ENCODE results near the gene MKI67. TPM values are rescaled to one million over a fixed set of nuclear protein-coding genes. Genes with fewer than 3 reads are reported as not detected.

Gene MKI67
- total RNA-seq, 1 experiment from 2014 or later, result 151 TPM

DNA sequence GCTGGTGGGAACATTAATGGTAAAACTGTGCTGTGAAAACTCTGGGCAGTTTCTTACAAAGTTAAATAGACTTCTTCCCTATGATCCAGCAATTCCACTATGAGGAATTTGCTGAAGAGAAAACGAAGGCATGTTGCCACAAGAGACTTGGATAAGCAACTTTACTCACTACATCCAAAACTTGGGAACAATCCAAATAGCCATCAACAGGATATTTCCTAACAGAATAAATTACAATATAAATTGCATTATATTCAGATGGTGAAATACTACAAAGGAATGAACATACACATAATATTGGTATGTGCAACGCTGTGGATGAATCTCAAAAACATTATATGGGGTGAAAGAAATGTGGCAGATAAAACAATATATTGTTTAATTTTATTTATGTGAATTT, 21.4 kb upstream of the MKI67 start:
- TF ChIP-seq, protein P1, sequence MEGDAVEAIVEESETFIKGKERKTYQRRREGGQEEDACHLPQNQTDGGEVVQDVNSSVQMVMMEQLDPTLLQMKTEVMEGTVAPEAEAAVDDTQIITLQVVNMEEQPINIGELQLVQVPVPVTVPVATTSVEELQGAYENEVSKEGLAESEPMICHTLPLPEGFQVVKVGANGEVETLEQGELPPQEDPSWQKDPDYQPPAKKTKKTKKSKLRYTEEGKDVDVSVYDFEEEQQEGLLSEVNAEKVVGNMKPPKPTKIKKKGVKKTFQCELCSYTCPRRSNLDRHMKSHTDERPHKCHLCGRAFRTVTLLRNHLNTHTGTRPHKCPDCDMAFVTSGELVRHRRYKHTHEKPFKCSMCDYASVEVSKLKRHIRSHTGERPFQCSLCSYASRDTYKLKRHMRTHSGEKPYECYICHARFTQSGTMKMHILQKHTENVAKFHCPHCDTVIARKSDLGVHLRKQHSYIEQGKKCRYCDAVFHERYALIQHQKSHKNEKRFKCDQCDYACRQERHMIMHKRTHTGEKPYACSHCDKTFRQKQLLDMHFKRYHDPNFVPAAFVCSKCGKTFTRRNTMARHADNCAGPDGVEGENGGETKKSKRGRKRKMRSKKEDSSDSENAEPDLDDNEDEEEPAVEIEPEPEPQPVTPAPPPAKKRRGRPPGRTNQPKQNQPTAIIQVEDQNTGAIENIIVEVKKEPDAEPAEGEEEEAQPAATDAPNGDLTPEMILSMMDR (IDR thresholded peaks at IDR 0.05), result no peak
- TF ChIP-seq SIN3A (IDR thresholded peaks at IDR 0.05; ENCODE audit: borderline replicate concordance, insufficient read depth, low read depth, low read length) (no peak), POLR2AphosphoS5 (IDR thresholded peaks at IDR 0.05; ENCODE audit: low read depth, low read length) (no peak), TCF7L2 (IDR thresholded peaks at IDR 0.05; ENCODE audit: low read depth, low read length) (no peak)
- TF ChIP-seq, protein P2, sequence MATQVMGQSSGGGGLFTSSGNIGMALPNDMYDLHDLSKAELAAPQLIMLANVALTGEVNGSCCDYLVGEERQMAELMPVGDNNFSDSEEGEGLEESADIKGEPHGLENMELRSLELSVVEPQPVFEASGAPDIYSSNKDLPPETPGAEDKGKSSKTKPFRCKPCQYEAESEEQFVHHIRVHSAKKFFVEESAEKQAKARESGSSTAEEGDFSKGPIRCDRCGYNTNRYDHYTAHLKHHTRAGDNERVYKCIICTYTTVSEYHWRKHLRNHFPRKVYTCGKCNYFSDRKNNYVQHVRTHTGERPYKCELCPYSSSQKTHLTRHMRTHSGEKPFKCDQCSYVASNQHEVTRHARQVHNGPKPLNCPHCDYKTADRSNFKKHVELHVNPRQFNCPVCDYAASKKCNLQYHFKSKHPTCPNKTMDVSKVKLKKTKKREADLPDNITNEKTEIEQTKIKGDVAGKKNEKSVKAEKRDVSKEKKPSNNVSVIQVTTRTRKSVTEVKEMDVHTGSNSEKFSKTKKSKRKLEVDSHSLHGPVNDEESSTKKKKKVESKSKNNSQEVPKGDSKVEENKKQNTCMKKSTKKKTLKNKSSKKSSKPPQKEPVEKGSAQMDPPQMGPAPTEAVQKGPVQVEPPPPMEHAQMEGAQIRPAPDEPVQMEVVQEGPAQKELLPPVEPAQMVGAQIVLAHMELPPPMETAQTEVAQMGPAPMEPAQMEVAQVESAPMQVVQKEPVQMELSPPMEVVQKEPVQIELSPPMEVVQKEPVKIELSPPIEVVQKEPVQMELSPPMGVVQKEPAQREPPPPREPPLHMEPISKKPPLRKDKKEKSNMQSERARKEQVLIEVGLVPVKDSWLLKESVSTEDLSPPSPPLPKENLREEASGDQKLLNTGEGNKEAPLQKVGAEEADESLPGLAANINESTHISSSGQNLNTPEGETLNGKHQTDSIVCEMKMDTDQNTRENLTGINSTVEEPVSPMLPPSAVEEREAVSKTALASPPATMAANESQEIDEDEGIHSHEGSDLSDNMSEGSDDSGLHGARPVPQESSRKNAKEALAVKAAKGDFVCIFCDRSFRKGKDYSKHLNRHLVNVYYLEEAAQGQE (IDR thresholded peaks at IDR 0.05; ENCODE audit: insufficient read depth in 1 of 2, low read depth in 2 of 2, low read length in 1 of 2), result no peak
- BruUV-seq (replicated peaks), result no TSS peak
- DNase-seq (ENCODE audit: low read depth, low spot score), result no peak
- no peak overlapping the region for H3K4me3 ChIP-seq (ENCODE audit: low read depth in 2 of 2, low read length in 2 of 2)
- POLR2A ChIA-PET, result no interaction called here
- H3K27me3 ChIP-seq (ENCODE audit: control insufficient read depth, insufficient read depth, low read length), result no peaks in the 10 kb centered on the region
- in situ Hi-C loops (cut with HindIII; ENCODE audit: low pct_unique_long_range_greater_than_20kb, low sequenced_read_pairs) (no loop called here), intact Hi-C loops (cut with micrococcal nuclease; ENCODE audit: unreplicated experiment) (no loop called here)
- no peaks in the 10 kb centered on the region for H3K36me3 ChIP-seq (ENCODE audit: control insufficient read depth, insufficient read depth, low read length)
- CTCF ChIA-PET, result no interaction called here
- ATAC-seq, result no peak
- no peaks in the 10 kb centered on the region for H3K9me3 ChIP-seq (ENCODE audit: control insufficient read depth, insufficient read depth, low read depth, low read length)
- no peaks in the 10 kb centered on the region for H3K4me1 ChIP-seq (ENCODE audit: control insufficient read depth, insufficient read depth, low read length)
- H3K27ac ChIP-seq (ENCODE audit: low read length), result no peak overlapping the region

DNA sequence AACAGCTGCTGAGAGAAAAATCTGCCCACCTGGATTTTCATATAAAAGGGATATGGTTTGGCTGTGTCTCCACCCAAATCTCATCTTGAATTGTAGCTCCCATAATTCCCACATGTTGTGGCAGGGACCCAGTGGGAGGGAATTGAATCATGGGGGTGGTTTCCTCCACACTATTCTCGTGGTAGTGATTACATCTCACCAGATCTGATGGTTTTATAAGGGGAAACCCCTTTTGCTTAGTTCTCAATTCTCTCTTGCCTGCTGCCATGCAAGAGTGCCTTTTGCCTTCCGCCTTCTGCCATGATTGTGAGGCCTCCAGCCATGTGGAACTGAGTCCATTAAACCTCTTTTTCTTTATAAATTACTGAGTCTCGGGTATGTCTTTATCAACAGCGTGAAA, 20.8 kb upstream of the MKI67 start:
- ATAC-seq, result no peak
- no peak overlapping the region for H3K4me3 ChIP-seq (ENCODE audit: low read depth in 2 of 2, low read length in 2 of 2)
- no peaks in the 10 kb centered on the region for H3K4me1 ChIP-seq (ENCODE audit: control insufficient read depth, insufficient read depth, low read length)
- no peak overlapping the region for H3K27ac ChIP-seq (ENCODE audit: low read length)
- H3K27me3 ChIP-seq (ENCODE audit: control insufficient read depth, insufficient read depth, low read length), result no peaks in the 10 kb centered on the region
- CTCF ChIA-PET, result no interaction called here
- no peak for DNase-seq (ENCODE audit: low read depth, low spot score)
- intact Hi-C loops (cut with micrococcal nuclease; ENCODE audit: unreplicated experiment), result no loop called here
- no TSS peak for BruUV-seq (replicated peaks)
- TF ChIP-seq POLR2AphosphoS5 (IDR thresholded peaks at IDR 0.05; ENCODE audit: low read depth, low read length), result no peak
- TF ChIP-seq, protein P1 (IDR thresholded peaks at IDR 0.05), result no peak
- TF ChIP-seq TCF7L2 (IDR thresholded peaks at IDR 0.05; ENCODE audit: low read depth, low read length), result no peak
- POLR2A ChIA-PET, result no interaction called here
- no peaks in the 10 kb centered on the region for H3K36me3 ChIP-seq (ENCODE audit: control insufficient read depth, insufficient read depth, low read length)
- in situ Hi-C loops (cut with HindIII; ENCODE audit: low pct_unique_long_range_greater_than_20kb, low sequenced_read_pairs), result no loop called here
- H3K9me3 ChIP-seq (ENCODE audit: control insufficient read depth, insufficient read depth, low read depth, low read length), result no peaks in the 10 kb centered on the region

DNA sequence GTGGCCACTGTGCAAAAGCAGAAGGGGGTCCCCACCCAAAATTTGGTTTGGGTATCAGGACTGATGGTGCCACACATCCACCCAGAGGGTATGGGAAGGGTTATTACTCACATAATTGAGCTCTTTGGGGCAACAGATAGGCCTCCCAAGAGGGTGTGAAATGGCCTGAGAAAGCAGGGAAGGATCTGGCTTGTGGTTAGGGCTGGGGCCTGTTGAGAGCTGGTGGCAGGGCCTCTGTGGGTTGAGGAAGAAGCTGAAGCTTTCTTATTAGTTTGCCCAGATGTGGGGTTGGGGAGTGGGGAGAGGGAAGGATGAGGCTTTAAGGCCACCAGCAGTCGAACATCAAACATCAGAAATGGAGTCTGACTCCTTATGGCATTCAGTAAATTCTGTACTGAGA, 18.3 kb upstream of the MKI67 start:
- in situ Hi-C loops (cut with HindIII; ENCODE audit: low pct_unique_long_range_greater_than_20kb, low sequenced_read_pairs) (no loop called here), intact Hi-C loops (cut with micrococcal nuclease; ENCODE audit: unreplicated experiment) (no loop called here)
- Histone ChIP-seq H3K4me1 (ENCODE audit: control insufficient read depth, insufficient read depth, low read length) (no peaks in the 10 kb centered on the region), H3K9me3 (ENCODE audit: control insufficient read depth, insufficient read depth, low read depth, low read length) (no peaks in the 10 kb centered on the region), H3K36me3 (ENCODE audit: control insufficient read depth, insufficient read depth, low read length) (no peaks in the 10 kb centered on the region), H3K27ac (ENCODE audit: low read length) (no peak overlapping the region), H3K4me3 (ENCODE audit: low read depth in 2 of 2, low read length in 2 of 2) (no peak overlapping the region), H3K27me3 (ENCODE audit: control insufficient read depth, insufficient read depth, low read length) (no peaks in the 10 kb centered on the region)
- ATAC-seq, result no peak
- DNase-seq (ENCODE audit: low read depth, low spot score), result no peak
- POLR2A ChIA-PET, result no interaction called here
- TF ChIP-seq POLR2AphosphoS5 (IDR thresholded peaks at IDR 0.05; ENCODE audit: low read depth, low read length), result no peak
- CTCF ChIA-PET, result no interaction called here
- BruUV-seq (replicated peaks), result no TSS peak

Measured in Panc1 (cell line).